ENCODE results near the gene CFAP73.
"Not testable (repeated sequence)": the region's sequence is repeated elsewhere in the genome, so short reads cannot be mapped to it uniquely, and the experiment has no call there.

Gene CFAP73

GRCh38 chr12:113149361-113150150, at the start of gene CFAP73:
CFAP73 (plus strand) TSS chr12:113149724; CDS start chr12:113149858, 134 bp downstream.
- DNase-seq (ENCODE audit: low read depth in 2 of 3, low spot score in 1 of 3): no peak

- no peak for DNase-seq (ENCODE audit: low read depth in 2 of 3, low spot score in 1 of 3)
Measured at GRCh38 chr12:113099764-113100163, 49.8 kb upstream of the CFAP73 start.

- DNase-seq (ENCODE audit: low read depth in 2 of 3, low spot score in 1 of 3): no peak
Measured at GRCh38 chr12:113101751-113102150, 47.8 kb upstream of the CFAP73 start.

- no peak for DNase-seq (ENCODE audit: low read depth in 2 of 3, low spot score in 1 of 3)
Measured at GRCh38 chr12:113102811-113103210, 46.7 kb upstream of the CFAP73 start.

- peak; percentile 52 to 59 (median 56) for DNase-seq (ENCODE audit: low read depth in 2 of 3, low spot score in 1 of 3)
Measured at GRCh38 chr12:113103756-113104450, 45.6 kb upstream of the CFAP73 start.

GRCh38 chr12:113104953-113105510, 44.5 kb upstream of the CFAP73 start:
- no peak for DNase-seq (ENCODE audit: low read depth in 2 of 3, low spot score in 1 of 3)

GRCh38 chr12:113105606-113106271, 43.8 kb upstream of the CFAP73 start:
- no peak for DNase-seq (ENCODE audit: low read depth in 2 of 3, low spot score in 1 of 3)

GRCh38 chr12:113106361-113106760, 43.2 kb upstream of the CFAP73 start:
- DNase-seq (ENCODE audit: low read depth in 2 of 3, low spot score in 1 of 3): no peak

GRCh38 chr12:113108308-113108707, 41.2 kb upstream of the CFAP73 start:
- DNase-seq (ENCODE audit: low read depth in 2 of 3, low spot score in 1 of 3): no peak

- no peak for DNase-seq (ENCODE audit: low read depth in 2 of 3, low spot score in 1 of 3)
Measured at GRCh38 chr12:113109360-113109759, 40.2 kb upstream of the CFAP73 start.

GRCh38 chr12:113109872-113110599, 39.5 kb upstream of the CFAP73 start:
- DNase-seq (ENCODE audit: low read depth in 2 of 3, low spot score in 1 of 3): no peak

GRCh38 chr12:113111247-113111646, 38.3 kb upstream of the CFAP73 start:
- DNase-seq (ENCODE audit: low read depth in 2 of 3, low spot score in 1 of 3): no peak

GRCh38 chr12:113112043-113112899, 37.3 kb upstream of the CFAP73 start:
- DNase-seq (ENCODE audit: low read depth in 2 of 3, low spot score in 1 of 3): no peak

GRCh38 chr12:113113397-113113796, 36.1 kb upstream of the CFAP73 start:
- no peak for DNase-seq (ENCODE audit: low read depth in 2 of 3, low spot score in 1 of 3)

GRCh38 chr12:113114447-113115178, 34.9 kb upstream of the CFAP73 start:
- DNase-seq (ENCODE audit: low read depth in 2 of 3, low spot score in 1 of 3): no peak

- DNase-seq (ENCODE audit: low read depth in 2 of 3, low spot score in 1 of 3): no peak
Measured at GRCh38 chr12:113115455-113116126, 33.9 kb upstream of the CFAP73 start.

GRCh38 chr12:113116875-113117274, 32.6 kb upstream of the CFAP73 start:
- no peak for DNase-seq (ENCODE audit: low read depth in 2 of 3, low spot score in 1 of 3)

GRCh38 chr12:113117684-113118083, 31.8 kb upstream of the CFAP73 start:
- not testable (repeated sequence) for DNase-seq (ENCODE audit: low read depth in 2 of 3, low spot score in 1 of 3)

GRCh38 chr12:113118142-113118541, 31.4 kb upstream of the CFAP73 start:
- DNase-seq (ENCODE audit: low read depth in 2 of 3, low spot score in 1 of 3): no peak
